SIG-M5 (cell line): ENCODE measurements around the gene CFAP46.
"Not testable (repeated sequence)": the region's sequence is repeated elsewhere in the genome, so short reads cannot be mapped to it uniquely, and the experiment has no call there.

Source experiments
- DNase-seq: peaks from one replicate; lab custom pipeline; 2025; lab: John Stamatoyannopoulos, UW

Gene CFAP46

GRCh38 chr10:132979491-132980425, 37.4 kb upstream of the CFAP46 start:
- no peak for DNase-seq

- DNase-seq, result no peak
Measured at GRCh38 chr10:132978542-132978941, 36.2 kb upstream of the CFAP46 start.

GRCh38 chr10:132977807-132978206, 35.4 kb upstream of the CFAP46 start:
- no peak for DNase-seq

- DNase-seq, result no peak
Measured at GRCh38 chr10:132977076-132977475, 34.7 kb upstream of the CFAP46 start.

- DNase-seq, result no peak
Measured at GRCh38 chr10:132975831-132976682, 33.7 kb upstream of the CFAP46 start.

- DNase-seq, result no peak
Measured at GRCh38 chr10:132974886-132975830, 32.8 kb upstream of the CFAP46 start.

- no peak for DNase-seq
Measured at GRCh38 chr10:132974249-132974796, 32.0 kb upstream of the CFAP46 start.

- no peak for DNase-seq
Measured at GRCh38 chr10:132973903-132974241, 31.5 kb upstream of the CFAP46 start.

- no peak for DNase-seq
Measured at GRCh38 chr10:132972986-132973902, 30.9 kb upstream of the CFAP46 start.

GRCh38 chr10:132972149-132972985, 30.0 kb upstream of the CFAP46 start:
- no peak for DNase-seq

GRCh38 chr10:132971448-132972148, 29.2 kb upstream of the CFAP46 start:
- DNase-seq, result no peak

- no peak for DNase-seq
Measured at GRCh38 chr10:132970641-132971438, 28.5 kb upstream of the CFAP46 start.

- no peak for DNase-seq
Measured at GRCh38 chr10:132967540-132967939, 25.2 kb upstream of the CFAP46 start.

GRCh38 chr10:132965411-132966057, 23.2 kb upstream of the CFAP46 start:
- DNase-seq, result no peak

- not testable (repeated sequence) for DNase-seq
Measured at GRCh38 chr10:132964707-132965410, 22.5 kb upstream of the CFAP46 start.

- DNase-seq, result no peak
Measured at GRCh38 chr10:132964231-132964630, 21.9 kb upstream of the CFAP46 start.

GRCh38 chr10:132963430-132963960, 21.1 kb upstream of the CFAP46 start:
- DNase-seq, result no peak
